ENCODE data around the gene C3orf18.

The C3orf18 gene

DNA sequence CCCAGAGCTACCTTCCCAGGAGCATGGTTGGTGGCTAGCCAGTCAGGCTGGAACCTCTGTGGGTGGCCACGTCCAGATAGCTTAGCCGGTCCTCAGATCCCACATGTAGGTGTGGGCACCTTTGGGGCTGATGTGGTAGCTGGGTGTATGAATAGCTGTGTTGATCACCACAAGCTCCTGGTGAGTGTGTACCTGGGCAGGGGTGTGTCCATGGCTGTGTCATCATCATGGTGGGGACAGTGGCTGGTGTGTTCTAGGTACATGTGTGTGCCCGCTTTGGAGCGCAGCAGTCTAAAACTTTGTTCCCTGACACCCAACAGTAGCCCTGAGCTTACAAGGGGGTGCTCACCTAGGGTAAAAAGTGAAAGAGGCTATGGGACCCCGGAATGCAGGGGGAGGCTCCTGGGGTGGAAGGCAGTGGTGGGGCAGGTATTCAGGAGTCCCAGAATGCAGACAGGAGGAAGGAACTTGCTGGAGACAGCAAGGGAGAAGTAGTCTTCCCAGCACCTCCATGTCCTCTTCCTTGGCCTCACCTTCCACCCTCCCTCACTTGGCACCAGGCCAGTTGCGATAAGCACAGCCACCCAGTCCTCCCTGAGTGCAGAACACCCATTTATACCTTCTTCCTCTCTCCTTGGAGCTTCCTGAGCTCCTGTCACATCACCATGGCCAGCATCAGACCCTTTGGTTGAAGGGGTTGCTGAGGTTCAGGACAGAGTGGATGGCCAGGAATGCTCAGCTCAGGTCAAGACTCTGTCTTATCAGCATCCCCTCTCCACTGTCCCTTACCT, 42.8 kb upstream of the C3orf18 start (continued):
- TF ChIP-seq ZNF114 (tag by site-specific recombination; IDR thresholded peaks at IDR 0.05) = no peak
- TF ChIP-seq, protein P1, sequence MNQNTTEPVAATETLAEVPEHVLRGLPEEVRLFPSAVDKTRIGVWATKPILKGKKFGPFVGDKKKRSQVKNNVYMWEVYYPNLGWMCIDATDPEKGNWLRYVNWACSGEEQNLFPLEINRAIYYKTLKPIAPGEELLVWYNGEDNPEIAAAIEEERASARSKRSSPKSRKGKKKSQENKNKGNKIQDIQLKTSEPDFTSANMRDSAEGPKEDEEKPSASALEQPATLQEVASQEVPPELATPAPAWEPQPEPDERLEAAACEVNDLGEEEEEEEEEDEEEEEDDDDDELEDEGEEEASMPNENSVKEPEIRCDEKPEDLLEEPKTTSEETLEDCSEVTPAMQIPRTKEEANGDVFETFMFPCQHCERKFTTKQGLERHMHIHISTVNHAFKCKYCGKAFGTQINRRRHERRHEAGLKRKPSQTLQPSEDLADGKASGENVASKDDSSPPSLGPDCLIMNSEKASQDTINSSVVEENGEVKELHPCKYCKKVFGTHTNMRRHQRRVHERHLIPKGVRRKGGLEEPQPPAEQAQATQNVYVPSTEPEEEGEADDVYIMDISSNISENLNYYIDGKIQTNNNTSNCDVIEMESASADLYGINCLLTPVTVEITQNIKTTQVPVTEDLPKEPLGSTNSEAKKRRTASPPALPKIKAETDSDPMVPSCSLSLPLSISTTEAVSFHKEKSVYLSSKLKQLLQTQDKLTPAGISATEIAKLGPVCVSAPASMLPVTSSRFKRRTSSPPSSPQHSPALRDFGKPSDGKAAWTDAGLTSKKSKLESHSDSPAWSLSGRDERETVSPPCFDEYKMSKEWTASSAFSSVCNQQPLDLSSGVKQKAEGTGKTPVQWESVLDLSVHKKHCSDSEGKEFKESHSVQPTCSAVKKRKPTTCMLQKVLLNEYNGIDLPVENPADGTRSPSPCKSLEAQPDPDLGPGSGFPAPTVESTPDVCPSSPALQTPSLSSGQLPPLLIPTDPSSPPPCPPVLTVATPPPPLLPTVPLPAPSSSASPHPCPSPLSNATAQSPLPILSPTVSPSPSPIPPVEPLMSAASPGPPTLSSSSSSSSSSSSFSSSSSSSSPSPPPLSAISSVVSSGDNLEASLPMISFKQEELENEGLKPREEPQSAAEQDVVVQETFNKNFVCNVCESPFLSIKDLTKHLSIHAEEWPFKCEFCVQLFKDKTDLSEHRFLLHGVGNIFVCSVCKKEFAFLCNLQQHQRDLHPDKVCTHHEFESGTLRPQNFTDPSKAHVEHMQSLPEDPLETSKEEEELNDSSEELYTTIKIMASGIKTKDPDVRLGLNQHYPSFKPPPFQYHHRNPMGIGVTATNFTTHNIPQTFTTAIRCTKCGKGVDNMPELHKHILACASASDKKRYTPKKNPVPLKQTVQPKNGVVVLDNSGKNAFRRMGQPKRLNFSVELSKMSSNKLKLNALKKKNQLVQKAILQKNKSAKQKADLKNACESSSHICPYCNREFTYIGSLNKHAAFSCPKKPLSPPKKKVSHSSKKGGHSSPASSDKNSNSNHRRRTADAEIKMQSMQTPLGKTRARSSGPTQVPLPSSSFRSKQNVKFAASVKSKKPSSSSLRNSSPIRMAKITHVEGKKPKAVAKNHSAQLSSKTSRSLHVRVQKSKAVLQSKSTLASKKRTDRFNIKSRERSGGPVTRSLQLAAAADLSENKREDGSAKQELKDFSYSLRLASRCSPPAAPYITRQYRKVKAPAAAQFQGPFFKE (tag by site-specific recombination; IDR thresholded peaks at IDR 0.05; ENCODE audit: borderline replicate concordance) = no peak
- TF ChIP-seq ZNF776 (tag by site-specific recombination; IDR thresholded peaks at IDR 0.05; ENCODE audit: borderline replicate concordance) = no peak
- no peak for TF ChIP-seq ZNF132 (tag by site-specific recombination; IDR thresholded peaks at IDR 0.05; ENCODE audit: borderline replicate concordance)
- 0 out of 2 replicates have a peak, but pooled peaks have one; percentile 13 for TF ChIP-seq ZBTB17 (tag by site-specific recombination; IDR thresholded peaks at IDR 0.05)
- 0 out of 2 replicates have a peak, but pooled peaks have one; percentile 54 for TF ChIP-seq ZNF624 (tag by site-specific recombination; IDR thresholded peaks at IDR 0.05)
- no peak for TF ChIP-seq ZNF791 (tag by site-specific recombination; IDR thresholded peaks at IDR 0.05)
- no peak for TF ChIP-seq ZNF184 (tag by site-specific recombination; IDR thresholded peaks at IDR 0.05)
- TF ChIP-seq, protein P2, sequence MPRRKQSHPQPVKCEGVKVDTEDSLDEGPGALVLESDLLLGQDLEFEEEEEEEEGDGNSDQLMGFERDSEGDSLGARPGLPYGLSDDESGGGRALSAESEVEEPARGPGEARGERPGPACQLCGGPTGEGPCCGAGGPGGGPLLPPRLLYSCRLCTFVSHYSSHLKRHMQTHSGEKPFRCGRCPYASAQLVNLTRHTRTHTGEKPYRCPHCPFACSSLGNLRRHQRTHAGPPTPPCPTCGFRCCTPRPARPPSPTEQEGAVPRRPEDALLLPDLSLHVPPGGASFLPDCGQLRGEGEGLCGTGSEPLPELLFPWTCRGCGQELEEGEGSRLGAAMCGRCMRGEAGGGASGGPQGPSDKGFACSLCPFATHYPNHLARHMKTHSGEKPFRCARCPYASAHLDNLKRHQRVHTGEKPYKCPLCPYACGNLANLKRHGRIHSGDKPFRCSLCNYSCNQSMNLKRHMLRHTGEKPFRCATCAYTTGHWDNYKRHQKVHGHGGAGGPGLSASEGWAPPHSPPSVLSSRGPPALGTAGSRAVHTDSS (tag by site-specific recombination; IDR thresholded peaks at IDR 0.05) = no peak
- no peak for TF ChIP-seq ZNF169 (tag by site-specific recombination; IDR thresholded peaks at IDR 0.05)
- TF ChIP-seq ZNF830 (tag by site-specific recombination; IDR thresholded peaks at IDR 0.05; ENCODE audit: low read depth) = no peak
- TF ChIP-seq TRIM28 (IDR thresholded peaks at IDR 0.05; ENCODE audit: borderline replicate concordance, low read length) = no peak
- TF ChIP-seq HOXA7 (CRISPR knock-in tag; IDR thresholded peaks at IDR 0.05; ENCODE audit: borderline replicate concordance) = no peak
- TF ChIP-seq ZSCAN30 (tag by site-specific recombination; IDR thresholded peaks at IDR 0.05) = no peak
- TF ChIP-seq MEIS1 (CRISPR knock-in tag; IDR thresholded peaks at IDR 0.05; ENCODE audit: borderline replicate concordance) = no peak
- no peak for TF ChIP-seq ZNF138 (tag by site-specific recombination; IDR thresholded peaks at IDR 0.05; ENCODE audit: borderline replicate concordance)
- TF ChIP-seq, protein P3, sequence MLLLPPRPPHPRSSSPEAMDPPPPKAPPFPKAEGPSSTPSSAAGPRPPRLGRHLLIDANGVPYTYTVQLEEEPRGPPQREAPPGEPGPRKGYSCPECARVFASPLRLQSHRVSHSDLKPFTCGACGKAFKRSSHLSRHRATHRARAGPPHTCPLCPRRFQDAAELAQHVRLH (tag by site-specific recombination; IDR thresholded peaks at IDR 0.05) = no peak
- TF ChIP-seq ZNF398 (tag by site-specific recombination; IDR thresholded peaks at IDR 0.05) = 0 out of 2 replicates have a peak, but pooled peaks have one; percentile 8

All from HEK293 (cell line).